ENCODE data around the gene TCF7L2. TPM values are rescaled to one million over a fixed set of nuclear protein-coding genes. Genes with fewer than 3 reads are reported as not detected.
"Not testable (repeated sequence)": the region's sequence is repeated elsewhere in the genome, so short reads cannot be mapped to it uniquely, and the experiment has no call there.

The TCF7L2 gene
- total RNA-seq, 1 experiment from 2014 or later = 14.8 TPM

DNA sequence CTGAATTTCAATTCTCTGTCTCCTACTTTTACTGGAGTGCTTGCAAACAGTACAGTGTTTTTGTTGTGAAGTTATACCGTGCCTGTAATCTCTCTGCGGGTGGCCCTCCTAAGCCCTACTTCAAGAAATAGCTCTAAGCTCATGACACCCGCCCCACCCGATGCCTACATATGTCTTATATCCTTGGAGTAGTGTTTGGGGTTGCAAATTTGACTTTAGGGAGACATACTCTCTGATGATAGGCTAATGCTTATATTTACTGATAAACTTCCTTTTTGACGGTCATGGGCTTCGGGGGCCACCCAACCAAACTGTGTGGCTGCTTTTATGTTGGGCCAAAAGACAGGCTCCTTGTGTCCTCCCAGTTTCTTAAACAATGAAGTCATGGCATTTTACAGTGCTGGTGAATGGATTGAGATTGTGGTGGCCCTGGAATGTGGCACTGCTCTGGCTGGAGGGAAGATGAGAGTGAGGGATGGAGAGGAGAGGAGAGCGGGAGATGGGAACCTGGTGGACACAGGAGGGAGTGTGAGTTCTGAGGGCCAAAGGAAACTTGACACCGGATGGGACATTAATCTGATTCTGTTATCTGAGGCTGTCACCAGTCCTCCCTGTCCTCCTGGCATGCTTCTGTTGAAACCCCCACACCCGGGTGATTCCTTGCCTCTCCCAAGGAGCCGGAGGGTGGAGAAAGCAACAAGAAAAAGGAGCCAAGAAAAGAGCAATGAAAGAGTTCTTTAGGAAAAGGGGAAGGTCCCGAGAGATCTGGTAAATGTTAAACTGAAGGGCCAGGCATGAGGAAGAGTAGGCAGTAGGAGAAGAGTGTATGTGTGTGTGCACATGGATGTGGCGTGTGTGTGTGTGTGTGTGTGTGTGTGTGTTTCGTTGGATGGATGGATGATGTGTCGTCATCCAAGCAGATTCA lies 113.3 kb downstream of the TCF7L2 start:
- no peak for DNase-seq
- Histone ChIP-seq H3K4me1 (replicated peaks; ENCODE audit: insufficient read depth) (no peaks in the 10 kb centered on the region; the same call in 1 of the 2 replicates), H4K20me1 (ENCODE audit: insufficient read depth) (no peaks in the 10 kb centered on the region), H3K36me3 (ENCODE audit: low read depth) (no peaks in the 10 kb centered on the region), H3K27me3 (ENCODE audit: insufficient read depth, low read depth) (no peaks in the 10 kb centered on the region), H3K27ac (no peak overlapping the region), H3K4me3 (no peak overlapping the region), H3K79me2 (ENCODE audit: low read depth) (no peaks in the 10 kb centered on the region), H3F3A (ENCODE audit: insufficient read depth, low read depth) (no peaks in the 10 kb centered on the region; the same call in none of the 2 replicates), H3K4me2 (no peak overlapping the region), H3K9me3 (ENCODE audit: insufficient read depth, low read depth) (no peaks in the 10 kb centered on the region), H3K9me2 (ENCODE audit: insufficient read depth) (no peaks in the 10 kb centered on the region), H2AFZ (no peak overlapping the region)
- ChIA-PET CTCF (no interaction called here), POLR2A (ENCODE audit: unreplicated experiment) (no interaction called here)
- TF ChIP-seq EZH2 (IDR thresholded peaks at IDR 0.05; ENCODE audit: low read depth) = no peak
- TF ChIP-seq, protein P1, sequence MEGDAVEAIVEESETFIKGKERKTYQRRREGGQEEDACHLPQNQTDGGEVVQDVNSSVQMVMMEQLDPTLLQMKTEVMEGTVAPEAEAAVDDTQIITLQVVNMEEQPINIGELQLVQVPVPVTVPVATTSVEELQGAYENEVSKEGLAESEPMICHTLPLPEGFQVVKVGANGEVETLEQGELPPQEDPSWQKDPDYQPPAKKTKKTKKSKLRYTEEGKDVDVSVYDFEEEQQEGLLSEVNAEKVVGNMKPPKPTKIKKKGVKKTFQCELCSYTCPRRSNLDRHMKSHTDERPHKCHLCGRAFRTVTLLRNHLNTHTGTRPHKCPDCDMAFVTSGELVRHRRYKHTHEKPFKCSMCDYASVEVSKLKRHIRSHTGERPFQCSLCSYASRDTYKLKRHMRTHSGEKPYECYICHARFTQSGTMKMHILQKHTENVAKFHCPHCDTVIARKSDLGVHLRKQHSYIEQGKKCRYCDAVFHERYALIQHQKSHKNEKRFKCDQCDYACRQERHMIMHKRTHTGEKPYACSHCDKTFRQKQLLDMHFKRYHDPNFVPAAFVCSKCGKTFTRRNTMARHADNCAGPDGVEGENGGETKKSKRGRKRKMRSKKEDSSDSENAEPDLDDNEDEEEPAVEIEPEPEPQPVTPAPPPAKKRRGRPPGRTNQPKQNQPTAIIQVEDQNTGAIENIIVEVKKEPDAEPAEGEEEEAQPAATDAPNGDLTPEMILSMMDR (conservative IDR thresholded peaks at IDR 0.05) = no peak
- BruUV-seq (replicated peaks) = no TSS peak
- intact Hi-C loops (cut with micrococcal nuclease; ENCODE audit: unreplicated experiment) = no loop called here

DNA sequence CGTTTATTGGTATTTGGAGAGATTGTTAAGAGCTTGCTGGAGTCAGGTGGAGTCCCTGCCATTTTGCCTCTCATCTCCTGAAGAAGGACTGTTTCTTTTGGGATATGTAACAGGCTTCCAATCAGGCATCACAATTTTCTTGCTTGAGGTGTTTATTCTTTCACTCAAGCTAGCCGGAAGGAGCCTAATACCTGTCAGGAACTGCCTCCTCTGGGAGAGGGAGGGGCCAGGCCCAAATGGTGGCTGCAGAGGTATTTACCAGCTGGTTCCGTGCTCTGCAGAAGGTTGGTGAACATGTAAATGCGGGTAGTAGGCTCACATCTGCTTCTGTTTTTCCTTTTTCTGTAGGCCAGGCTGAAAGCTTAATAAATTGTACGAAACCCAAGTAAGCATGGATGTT lies 114.0 kb downstream of the TCF7L2 start:
- Histone ChIP-seq H3K79me2 (ENCODE audit: low read depth) (no peaks in the 10 kb centered on the region), H3K9me2 (ENCODE audit: insufficient read depth) (no peaks in the 10 kb centered on the region), H3K4me1 (replicated peaks; ENCODE audit: insufficient read depth) (no peaks in the 10 kb centered on the region; the same call in 1 of the 2 replicates), H3F3A (ENCODE audit: insufficient read depth, low read depth) (no peaks in the 10 kb centered on the region; the same call in none of the 2 replicates), H3K4me2 (no peak overlapping the region), H3K4me3 (no peak overlapping the region), H3K36me3 (ENCODE audit: low read depth) (no peaks in the 10 kb centered on the region), H2AFZ (no peak overlapping the region), H3K9me3 (ENCODE audit: insufficient read depth, low read depth) (no peaks in the 10 kb centered on the region), H4K20me1 (ENCODE audit: insufficient read depth) (no peaks in the 10 kb centered on the region), H3K27me3 (ENCODE audit: insufficient read depth, low read depth) (no peaks in the 10 kb centered on the region), H3K27ac (no peak overlapping the region)
- intact Hi-C loops (cut with micrococcal nuclease; ENCODE audit: unreplicated experiment) = no loop called here
- DNase-seq = no peak
- ChIA-PET CTCF (no interaction called here), POLR2A (ENCODE audit: unreplicated experiment) (no interaction called here)
- BruUV-seq (replicated peaks) = no TSS peak
- TF ChIP-seq EZH2 (IDR thresholded peaks at IDR 0.05; ENCODE audit: low read depth) = no peak
- TF ChIP-seq, protein P1 (conservative IDR thresholded peaks at IDR 0.05) = no peak

DNA sequence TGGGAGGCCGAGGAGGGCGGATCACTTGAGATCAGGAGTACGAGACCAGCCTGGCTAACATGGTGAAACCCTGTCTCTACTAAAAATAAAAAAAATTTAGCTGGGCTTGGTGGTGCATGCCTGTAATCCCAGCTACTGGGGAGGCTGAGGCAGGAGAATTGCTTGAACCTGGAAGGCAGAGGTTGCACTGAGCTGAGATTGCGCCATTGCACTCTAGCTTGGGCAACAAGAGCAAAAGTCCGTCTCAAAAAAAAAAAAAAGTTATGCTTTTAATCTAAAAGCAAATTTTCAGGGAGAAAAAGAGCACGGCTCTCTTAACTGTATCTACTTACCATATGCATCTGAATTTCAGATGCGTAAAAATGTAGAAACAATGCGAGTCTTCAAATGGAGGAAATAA lies 116.1 kb downstream of the TCF7L2 start:
- H3K4me1 ChIP-seq (replicated peaks; ENCODE audit: insufficient read depth); H3K79me2 ChIP-seq (ENCODE audit: low read depth); H3K9me2 ChIP-seq (ENCODE audit: insufficient read depth); DNase-seq; H3K27me3 ChIP-seq (ENCODE audit: insufficient read depth, low read depth); BruUV-seq (replicated peaks); H3K36me3 ChIP-seq (ENCODE audit: low read depth); H3K27ac ChIP-seq; H2AFZ ChIP-seq; POLR2A ChIA-PET (ENCODE audit: unreplicated experiment); H3K9me3 ChIP-seq (ENCODE audit: insufficient read depth, low read depth); H3F3A ChIP-seq (ENCODE audit: insufficient read depth, low read depth); CTCF ChIA-PET; H3K4me2 ChIP-seq; H3K4me3 ChIP-seq; H4K20me1 ChIP-seq (ENCODE audit: insufficient read depth); intact Hi-C loops (cut with micrococcal nuclease; ENCODE audit: unreplicated experiment): not testable (repeated sequence)
